Stimulated activated CD4-positive, alpha-beta T cell treated with anti-CD3 and anti-CD28 coated beads, Interleukin-2, amount 100 ng/mL, for 24 hours (primary cell): ENCODE measurements around the gene ARSG.

Source experiments
- DNase-seq, 2 donors: peaks; one replicate each; pipeline ENCODE4 v3.0.0-alpha.2; 2020

ARSG gene

GRCh38 chr17:68432086-68432864 is 141.0 kb downstream of the ARSG start:
- DNase-seq = no peak

- no peak for DNase-seq
Observed at GRCh38 chr17:68433211-68433610, 141.9 kb downstream of the ARSG start.

- no peak for DNase-seq
Observed at GRCh38 chr17:68433911-68434508, 142.7 kb downstream of the ARSG start.

- DNase-seq = no peak
Observed at GRCh38 chr17:68435361-68435760, 144.1 kb downstream of the ARSG start.

- peak; percentile 86 for DNase-seq
Observed at GRCh38 chr17:68435876-68436842, 144.9 kb downstream of the ARSG start.

- peak; percentile 33 to 36 for DNase-seq
Observed at GRCh38 chr17:68437979-68438822, 146.9 kb downstream of the ARSG start.

- no peak for DNase-seq
Observed at GRCh38 chr17:68439656-68440290, 148.5 kb downstream of the ARSG start.

- no peak for DNase-seq
Observed at GRCh38 chr17:68440526-68440925, 149.2 kb downstream of the ARSG start.

- no peak for DNase-seq
Observed at GRCh38 chr17:68441070-68441770, 149.9 kb downstream of the ARSG start.

- no peak for DNase-seq
Observed at GRCh38 chr17:68443972-68444464, 152.7 kb downstream of the ARSG start.

- no peak for DNase-seq
Observed at GRCh38 chr17:68445671-68446070, 154.4 kb downstream of the ARSG start.

- DNase-seq = no peak
Observed at GRCh38 chr17:68446626-68447041, 155.3 kb downstream of the ARSG start.

GRCh38 chr17:68449021-68449739 is 157.9 kb downstream of the ARSG start:
- no peak for DNase-seq

GRCh38 chr17:68450391-68450790 is 159.1 kb downstream of the ARSG start:
- no peak for DNase-seq

- DNase-seq = no peak
Observed at GRCh38 chr17:68450801-68451200, 159.5 kb downstream of the ARSG start.

- no peak for DNase-seq
Observed at GRCh38 chr17:68451670-68452354, 160.5 kb downstream of the ARSG start.

- no peak for DNase-seq
Observed at GRCh38 chr17:68452724-68453290, 161.5 kb downstream of the ARSG start.

GRCh38 chr17:68453991-68454665 is 162.8 kb downstream of the ARSG start:
- no peak for DNase-seq

- no peak for DNase-seq
Observed at GRCh38 chr17:68455901-68456338, 164.6 kb downstream of the ARSG start.
